Stimulated activated CD4-positive, alpha-beta T cell treated with anti-CD3 and anti-CD28 coated beads, Interleukin-15, amount 100 ng/mL, for 1 hour (primary cell): ENCODE data around the gene SMS.
"Not testable (repeated sequence)": the region's sequence is repeated elsewhere in the genome, so short reads cannot be mapped to it uniquely, and the experiment has no call there.

Source experiments
- DNase-seq, 2 donors: peaks; one replicate each; pipeline ENCODE4 v3.0.0-alpha.2; 2020; ENCODE audit warnings: low read depth in 1 of 2, low spot score in 1 of 2

The SMS gene

DNA sequence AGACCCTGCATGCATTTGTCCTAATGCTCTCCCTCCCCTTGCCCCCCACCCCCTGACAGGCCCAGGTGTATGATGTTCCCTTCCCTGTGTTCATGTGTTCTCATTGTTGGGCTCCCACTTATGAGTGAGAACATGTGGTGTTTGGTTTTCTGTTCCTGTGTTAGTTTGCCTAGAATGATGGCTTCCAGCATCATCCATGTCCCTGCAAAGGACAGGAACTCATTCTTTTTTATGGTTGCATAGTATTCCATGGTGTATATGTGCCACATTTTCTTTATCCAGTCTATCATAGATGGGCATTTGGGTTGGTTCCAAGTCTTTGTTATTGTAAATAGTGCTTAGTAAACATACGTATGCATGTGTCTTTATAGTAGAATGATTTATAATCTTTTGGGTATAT, 10.0 kb downstream of the SMS start:
- not testable (repeated sequence) for DNase-seq

DNA sequence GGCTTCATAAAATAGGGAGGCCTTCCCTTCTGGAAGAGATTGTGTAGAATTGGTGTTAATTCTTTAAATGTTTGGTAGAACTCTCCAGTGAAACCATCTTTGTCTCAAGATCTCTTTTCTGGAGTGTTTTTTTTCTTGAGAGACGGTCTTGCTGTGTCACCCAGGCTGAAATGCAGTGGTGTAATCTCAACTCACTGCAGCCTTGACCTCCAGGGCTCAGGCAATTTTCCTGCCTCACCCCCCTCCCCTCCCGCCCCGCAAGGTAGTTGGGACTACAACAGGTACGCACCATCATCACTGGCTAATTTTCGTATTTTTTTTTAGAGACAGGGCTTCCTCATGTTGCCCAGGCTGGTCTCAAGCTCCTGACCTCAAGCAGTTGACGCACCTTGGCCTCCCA, 12.1 kb downstream of the SMS start:
- DNase-seq, result no peak

DNA sequence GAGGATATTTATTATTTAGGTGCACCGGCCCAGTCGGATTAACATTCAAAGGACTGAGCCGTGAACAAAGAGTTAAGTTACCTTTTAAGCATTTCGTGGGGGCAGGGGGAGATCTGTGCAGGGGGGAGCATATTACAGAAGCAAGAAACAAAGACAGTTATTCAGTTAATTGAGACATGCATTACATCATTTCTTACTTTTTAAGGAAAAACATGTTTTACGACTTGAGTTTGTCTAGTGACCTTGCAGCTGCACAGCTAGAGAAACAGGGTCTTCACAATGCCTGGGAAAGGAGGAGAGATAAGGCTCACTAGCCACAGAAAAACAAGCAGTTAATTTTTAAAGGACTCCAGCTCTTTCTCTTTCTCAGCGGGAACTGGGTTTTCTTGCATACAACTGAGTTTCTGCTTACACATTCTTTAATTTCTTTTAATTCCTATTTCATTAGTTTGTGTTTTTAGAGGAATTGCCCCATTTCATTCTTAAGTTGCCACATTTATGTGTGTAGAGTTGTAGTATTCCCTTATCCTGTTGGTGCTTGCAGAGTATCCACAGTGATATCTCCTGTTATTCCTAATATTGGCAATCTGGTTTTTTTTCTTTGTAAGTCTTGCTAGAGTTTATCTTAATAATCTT, 12.8 kb downstream of the SMS start:
- not testable (repeated sequence) for DNase-seq

DNA sequence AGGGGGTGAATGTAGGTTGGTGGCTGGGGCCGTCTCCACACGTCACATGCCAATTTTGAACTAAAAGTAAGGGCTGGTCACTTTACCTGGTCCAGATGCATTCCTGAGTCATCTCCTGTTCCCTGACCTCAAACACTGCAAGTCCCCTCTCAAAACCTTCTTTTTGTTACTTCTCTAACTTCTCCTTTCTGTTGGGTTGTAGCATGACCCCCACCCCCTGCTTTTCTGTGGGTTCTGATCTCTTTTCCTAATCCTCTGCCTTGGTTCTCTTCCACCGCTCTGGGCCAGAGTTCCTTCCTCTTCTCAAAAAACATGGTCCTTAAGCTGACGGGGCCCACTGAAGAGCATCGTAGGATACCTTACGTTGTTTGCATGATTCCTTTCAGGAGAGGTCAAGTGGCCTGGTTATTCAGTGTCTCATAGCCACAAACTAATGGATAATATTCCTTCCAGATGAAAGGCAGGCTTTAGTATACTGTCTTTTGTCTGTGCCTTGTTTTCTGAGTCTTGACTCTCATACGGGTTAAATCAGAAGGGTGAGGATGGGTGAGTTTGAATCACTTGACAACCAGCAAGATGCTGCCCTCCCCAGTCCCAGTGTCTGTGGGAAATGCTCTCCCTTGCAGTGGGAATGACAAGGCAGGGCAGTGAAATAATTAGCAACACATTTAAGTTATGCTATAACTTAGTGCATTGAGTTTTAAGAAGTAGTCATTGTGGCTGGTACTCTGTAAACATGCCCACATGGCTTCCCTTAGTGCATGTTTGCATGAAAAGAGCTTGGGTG, 15.1 kb downstream of the SMS start:
- no peak for DNase-seq

DNA sequence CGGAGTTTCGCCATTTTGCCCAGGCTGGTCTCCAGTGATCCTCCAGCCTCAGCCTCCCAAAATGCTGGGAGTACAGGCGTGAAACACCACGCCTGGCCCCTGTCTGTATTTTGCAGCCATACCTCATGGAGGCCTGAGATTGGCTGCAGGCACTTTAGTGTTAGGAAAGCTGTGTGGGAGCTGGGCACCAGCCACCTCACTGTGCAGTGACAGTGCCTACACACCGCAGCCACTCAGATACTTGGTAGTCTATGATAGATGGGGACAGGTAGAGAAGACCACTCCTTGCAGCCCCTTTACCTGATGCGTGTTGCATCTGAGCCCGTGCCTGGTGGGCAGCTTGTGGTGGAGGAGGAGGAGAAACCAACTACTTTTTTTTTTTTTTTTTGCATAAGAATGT, 16.3 kb downstream of the SMS start:
- DNase-seq, result no peak

DNA sequence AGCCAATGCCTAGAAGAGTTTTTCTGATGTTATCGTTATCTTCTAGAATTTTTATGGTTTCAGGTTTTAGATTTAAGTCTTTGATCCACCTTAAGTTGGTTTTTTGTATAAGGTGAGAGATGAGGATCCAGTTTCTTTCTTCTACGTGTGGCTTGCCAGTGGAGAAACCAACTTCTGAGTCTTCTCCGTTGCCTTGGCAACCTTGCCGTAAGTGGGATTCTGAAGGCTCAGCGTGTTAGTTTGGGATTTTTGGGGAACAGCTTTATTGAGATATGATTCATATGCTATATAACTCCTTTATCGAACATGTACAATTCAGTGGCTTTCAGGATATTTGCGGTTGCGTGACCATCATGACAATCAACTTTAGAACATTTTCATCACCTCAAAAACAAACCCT, 17.7 kb downstream of the SMS start:
- DNase-seq, result no peak

DNA sequence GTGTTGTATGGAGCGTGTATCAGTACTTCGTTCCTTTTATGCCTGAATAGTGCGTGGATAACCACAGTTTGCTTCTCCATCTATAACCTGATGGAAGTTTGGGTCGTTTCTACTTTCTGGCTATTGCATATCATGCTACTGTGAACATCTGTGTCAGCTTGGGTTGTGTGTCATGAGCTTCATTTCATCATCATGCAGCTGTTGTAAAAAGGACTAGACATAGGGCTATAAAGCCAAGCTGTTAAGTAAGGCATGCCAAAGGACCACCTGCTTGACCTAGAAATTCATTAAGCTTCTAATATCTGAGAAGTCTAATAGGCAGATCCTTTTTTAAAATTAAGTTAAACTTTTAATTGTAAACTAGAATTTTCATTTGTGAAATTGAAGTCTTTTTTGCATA, 18.4 kb downstream of the SMS start:
- no peak for DNase-seq

DNA sequence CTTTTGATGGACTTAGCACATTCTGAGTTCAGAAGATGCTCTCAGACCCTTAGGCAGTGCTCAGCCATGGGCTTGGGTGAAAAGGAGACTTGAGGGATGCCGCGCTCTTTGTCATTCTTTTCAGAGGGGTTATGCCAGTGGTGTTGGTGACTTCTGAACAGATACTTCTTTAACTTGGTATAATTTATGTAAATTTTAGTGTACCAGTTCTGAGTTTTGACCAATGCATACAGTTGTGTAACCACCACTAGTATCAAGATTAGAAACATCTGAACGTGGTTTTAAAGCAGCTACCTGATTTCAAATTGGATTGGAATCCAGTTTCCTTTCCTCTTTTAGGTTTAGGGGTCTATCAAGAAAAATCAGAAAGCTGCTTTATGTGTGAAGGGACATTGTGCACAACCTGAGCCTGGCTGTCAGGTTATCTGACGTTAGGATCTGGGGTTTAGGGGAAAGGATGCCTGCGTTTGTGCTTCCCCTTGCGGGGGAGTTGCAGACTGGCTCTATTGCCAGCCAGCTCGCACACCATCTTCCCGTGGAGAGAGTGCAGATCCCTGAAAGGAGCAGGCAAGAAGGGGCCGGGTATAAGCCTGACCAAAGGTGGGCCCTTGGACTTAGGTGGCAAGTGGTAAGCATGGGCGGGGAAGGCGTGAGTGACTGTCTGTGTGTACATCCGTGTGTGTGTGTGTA, 19.0 kb downstream of the SMS start:
- DNase-seq, result no peak

DNA sequence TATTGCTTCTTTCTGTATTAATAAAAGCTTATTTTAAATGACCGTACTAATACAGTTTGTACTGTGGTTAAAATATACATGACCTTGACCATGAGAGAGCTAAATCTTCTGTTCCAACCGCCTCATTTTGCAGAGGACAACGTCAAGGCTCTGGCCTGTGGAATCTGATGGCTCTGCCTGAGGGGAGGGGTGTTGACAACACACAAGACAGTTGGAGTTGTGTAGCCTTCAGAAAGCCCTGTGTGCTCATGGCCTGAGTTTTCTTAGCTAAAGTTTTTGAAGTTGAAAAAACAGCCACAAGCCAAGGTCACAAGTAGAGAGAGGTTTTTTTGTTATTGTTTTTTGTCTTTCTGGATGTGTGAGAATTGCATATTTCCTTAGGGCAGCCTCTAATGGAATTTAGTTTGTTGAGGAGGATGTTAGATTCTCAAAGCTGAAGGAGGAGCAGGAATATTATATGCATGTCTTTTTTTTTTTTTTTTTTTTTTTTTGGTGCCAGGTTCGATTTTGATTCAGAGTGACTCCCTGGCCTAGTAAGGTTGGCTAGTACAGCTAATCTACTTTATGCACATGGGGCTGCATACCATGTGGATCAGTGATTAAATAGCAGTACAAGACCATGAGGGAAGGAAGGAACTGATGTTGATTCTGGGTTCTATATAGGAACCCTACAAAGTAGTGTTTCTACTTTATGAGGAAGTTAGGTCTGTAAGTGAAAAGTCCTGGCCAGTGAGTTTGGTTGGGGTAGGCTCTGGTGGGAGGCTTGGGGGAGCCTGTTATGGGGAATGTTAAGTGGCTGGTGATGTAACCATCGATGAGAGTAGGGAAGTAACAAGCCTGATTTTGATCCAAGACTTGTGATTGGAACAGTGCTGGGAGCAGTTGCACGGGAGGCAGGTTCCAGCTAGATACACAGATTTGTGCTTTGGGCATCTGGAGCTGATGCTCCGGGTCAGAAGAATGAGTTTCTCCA, 20.3 kb downstream of the SMS start:
- no peak for DNase-seq

DNA sequence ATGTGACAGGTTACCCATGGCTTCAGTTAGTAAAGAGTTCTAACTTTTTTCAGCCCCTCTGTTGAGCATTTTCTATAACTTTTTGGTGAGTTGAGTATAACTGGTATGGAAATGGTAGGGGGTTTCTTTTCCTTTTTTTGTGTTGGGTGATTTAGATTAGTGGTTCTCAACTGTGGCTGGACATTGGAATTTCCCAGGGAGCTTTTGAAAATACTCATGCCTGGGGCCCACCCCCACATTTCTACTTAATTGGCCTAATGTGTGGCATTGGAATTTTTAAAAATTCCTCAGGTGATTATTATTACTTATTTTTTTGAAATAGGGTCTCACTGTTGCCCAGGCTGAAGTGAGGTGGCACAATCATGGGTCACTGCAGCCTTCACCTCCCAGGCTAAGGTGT, 21.9 kb downstream of the SMS start:
- DNase-seq, result no peak

DNA sequence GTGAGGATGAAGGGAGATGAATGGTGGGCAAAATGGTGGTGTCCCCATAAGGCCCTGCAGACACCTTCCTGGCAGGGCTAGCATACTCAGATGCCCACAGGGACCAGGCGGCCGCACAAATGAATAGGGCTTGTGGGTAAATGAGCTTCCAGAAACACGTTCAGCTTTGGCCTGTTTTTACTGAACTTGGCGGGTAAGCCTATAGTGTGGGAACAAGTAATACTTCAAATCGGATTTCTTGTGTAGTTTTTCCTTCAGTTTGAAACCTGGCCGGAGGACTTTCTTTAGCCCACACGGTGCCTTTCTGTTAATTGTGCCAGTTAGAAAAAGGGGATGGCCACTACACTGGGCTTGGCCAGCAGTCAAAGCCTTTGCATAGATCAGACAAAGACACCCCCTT, 22.8 kb downstream of the SMS start:
- no peak for DNase-seq

DNA sequence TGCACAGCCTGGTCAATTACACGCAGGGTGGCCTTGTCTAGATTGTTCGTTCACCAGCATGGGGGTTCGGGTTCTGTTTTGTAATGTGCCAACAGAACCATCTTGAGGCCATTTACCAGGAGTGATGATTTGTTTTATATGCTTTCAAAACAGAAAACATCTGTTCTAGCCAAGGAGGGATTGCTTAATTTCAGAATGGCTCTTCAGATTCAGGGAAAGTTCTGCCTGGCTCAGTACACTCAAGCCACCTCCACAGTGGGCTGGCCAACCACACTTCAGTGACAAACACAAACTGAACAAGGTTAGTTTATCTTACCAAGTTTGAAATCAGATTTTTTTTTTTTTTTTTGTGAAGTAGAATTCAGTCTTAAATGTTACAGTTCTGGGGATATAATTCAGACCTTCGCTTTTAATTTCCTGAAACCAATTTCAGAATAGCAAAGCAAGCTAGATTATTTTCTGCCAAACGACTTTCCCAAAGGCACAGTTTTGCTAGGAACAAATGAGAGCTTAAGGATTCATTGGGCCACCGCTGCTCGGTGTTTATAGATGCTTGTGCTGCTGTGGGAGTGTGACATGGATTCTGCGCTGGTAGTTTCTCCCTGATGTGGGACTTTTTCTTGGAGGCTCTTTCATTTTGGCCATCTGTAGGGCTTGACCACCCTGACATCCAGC, 23.4 kb downstream of the SMS start:
- DNase-seq, result no peak

DNA sequence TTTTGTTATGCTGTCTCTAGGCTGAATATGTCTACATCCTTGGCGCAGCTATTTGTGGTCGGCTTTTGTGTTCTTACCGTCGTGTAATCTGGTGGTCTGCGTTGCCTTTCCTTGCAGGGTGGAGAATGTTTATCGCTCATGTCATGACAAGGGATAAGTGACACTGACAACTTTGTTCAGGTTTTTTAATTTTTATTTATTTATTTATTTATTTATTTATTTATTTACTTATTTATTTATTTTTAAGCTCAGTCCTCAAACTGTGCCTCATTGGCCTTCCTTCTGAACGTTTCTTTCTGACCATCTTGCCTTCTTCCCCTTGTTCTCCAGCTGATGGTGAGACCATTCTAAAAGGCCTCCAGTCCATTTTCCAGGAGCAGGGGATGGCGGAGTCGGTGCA, 26.4 kb downstream of the SMS start:
- no peak for DNase-seq

DNA sequence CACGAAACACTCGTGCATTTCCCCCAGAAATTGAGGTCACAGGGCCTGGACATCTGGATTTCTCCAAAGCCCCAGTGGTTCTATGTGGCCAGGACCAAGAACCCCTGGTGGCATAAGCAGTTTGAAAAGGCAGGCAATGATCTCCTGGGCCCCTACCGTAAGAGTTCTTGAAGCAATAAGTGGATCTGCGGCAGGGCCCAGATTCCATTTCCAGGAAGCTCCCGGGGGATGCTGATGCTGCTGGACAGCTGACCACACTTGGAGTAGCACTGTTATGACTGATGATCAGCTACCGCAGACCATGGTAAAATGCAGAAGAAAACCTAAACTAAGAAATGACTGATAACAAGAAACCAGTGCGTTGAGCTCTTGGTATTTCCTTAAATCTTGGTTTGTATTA, 27.8 kb downstream of the SMS start:
- no peak for DNase-seq

DNA sequence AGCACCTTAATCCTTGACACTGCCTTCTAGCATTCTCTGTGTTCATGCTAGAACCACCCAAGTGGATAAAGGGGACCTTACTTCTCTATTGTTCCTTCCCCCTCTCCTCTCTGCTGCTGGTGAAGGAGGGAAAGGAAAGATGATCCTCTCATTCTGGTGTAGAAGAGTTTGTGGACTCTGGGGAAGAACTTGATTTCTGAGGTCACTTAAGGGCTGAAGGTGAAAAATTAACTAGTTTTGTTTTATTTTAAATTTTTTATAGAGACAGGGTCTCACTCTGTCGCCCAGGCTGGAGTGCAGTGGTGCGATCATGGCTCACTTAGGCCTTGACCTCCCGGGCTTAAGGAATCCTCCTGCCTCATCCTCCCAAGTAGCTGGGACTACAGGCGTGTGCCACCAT, 29.8 kb downstream of the SMS start:
- DNase-seq, result no peak

DNA sequence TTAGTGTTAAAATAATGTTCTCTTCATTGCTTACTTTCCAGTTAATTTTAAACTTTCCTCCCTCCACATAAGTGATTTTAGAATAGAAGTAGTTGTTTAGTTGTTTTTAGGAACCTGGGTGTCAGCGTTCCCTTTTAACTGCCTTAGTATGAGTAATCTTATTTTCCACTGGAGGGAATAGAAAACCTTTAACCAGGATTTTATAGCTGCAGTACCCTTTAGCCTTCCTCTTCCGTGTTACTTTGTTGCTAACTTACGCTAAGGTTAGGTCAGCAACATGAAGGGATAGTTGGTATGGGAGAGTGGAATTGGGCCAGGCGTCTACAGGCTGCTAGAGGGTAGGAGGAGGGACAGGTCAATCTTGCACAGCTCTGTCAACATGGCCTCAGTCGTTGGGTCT, 31.5 kb downstream of the SMS start:
- no peak for DNase-seq

DNA sequence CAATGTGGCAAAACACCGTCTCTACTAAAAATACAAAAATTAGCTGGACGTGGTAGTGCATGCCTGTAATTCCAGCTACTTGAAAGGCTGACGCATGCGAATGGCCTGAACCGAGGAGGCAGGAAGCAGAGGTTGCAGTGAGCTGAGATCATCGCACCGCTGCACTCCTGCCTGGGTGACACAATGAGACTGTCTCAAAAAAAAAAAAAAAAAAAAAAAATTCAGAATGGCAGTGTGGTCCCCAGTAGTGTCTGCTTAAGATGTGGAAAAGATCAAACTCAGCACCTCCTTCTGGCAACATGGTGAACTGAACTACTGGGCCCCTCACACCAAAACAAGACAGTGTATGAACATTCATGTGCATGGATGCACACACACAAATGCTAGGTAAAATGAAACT, 32.2 kb downstream of the SMS start:
- DNase-seq, result peak in 1 of 2 donors; percentile 1

DNA sequence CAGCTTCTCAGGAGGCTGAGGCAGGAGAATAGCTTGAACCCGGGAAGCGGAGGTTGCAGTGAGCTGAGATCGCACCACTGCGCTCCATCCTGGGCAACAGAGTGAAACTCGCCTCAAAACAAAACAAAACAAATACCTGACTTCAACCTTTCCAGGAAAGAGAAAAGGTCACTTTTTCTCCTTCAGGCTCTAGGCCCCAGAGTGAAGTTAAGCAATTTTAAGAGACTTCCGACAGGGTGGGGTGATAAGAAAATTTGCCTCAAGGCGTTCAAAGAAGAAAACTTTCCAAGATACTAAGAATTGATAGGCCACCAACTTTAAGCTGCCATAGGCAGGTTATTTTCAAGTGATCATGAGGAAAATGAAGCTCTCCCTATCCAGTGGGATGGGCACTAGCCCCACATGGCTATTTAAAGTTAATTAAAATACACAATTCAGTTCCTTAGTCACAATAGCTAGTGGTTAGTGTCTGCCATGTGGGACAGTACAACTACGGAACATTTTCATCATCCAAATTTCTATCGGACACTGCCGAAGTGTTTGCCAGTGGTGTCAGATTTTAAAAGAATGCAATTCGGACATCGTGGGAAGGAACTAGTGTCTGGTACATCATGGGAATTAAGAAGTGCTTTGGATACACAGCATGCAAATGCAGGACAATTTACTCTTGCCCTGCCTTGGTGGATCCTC, 33.0 kb downstream of the SMS start:
- no peak for DNase-seq

DNA sequence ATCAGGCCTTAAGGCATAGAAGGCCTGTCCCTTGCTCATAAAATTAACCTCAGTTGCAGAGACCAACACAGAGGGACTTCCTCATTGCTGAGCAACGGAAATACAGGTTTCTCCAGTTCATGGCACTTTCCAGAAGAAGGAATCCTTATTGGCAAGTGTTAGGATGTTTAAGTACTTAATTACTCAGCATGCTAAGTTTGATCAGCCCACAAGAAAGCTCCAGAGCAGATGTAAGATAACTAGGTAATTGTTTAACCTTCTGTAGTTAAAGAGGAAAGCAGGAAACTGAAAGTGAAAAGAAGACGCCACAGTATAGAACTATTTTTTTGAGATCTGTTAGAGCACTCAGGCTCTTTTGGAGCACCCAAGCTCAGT, 33.5 kb downstream of the SMS start:
- no peak for DNase-seq

DNA sequence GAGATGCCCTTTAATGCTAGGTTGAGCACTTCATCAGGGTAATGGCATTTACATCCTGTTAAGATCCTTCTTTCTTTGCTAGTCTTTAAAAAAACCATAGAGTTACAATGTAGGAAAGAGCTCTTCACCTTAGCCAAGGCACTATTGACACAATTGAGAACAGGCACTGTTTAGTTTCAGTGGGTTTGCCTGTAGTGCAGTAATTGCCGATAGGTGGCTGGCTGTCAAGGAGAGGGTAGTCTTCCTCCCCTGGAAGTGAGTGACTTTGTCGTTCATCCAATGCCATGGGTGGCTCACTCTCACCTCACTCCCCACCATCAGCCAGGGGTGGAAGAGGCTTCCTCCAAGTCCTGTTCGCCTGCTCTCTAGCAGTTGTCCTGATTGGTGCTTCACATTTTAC, 34.7 kb downstream of the SMS start:
- DNase-seq, result no peak
